ENCODE measurements around the gene MLN. TPM values are rescaled to one million over a fixed set of nuclear protein-coding genes. Genes with fewer than 3 reads are reported as not detected.

MLN gene
- total RNA-seq, 1 experiment from 2014 or later = not detected

DNA sequence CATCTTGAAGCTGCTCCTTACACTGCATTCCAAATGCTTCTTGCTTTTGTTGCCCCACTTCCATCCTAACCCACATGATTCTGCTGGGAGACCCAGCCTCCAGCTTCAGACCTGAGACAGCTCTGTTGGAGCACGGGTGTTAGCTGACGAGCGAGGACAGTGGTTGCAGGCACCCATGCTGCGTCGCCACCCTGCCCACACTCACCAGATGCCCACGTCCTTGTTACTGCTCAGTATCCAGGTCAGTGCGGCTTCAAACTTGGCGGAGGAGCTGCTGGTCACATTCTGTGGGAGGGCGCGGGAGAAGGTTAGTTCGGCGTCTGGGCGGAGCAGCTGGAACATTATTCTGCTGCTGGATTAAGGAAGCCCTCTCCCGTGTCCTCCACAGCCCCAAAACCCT lies 23.9 kb downstream of the MLN start:
- no peak for DNase-seq (ENCODE audit: low spot score)
- in situ Hi-C loops (cut with HindIII; ENCODE audit: low sequenced_read_pairs) = no loop called here

GRCh38 chr6:33779290-33779689 lies 24.5 kb downstream of the MLN start:
- in situ Hi-C loops (cut with HindIII; ENCODE audit: low sequenced_read_pairs) = no loop called here
- no peak for DNase-seq (ENCODE audit: low spot score)

GRCh38 chr6:33778444-33779121 lies 25.2 kb downstream of the MLN start:
- in situ Hi-C loops (cut with HindIII; ENCODE audit: low sequenced_read_pairs) = no loop called here
- no peak for DNase-seq (ENCODE audit: low spot score)

GRCh38 chr6:33777398-33778388 lies 26.1 kb downstream of the MLN start:
- DNase-seq (ENCODE audit: low spot score) = peak; percentile 58
- in situ Hi-C loops (cut with HindIII; ENCODE audit: low sequenced_read_pairs) = no loop called here

- in situ Hi-C loops (cut with HindIII; ENCODE audit: low sequenced_read_pairs) = no loop called here
These were observed 27.0 kb downstream of the MLN start for GRCh38 chr6:33776764-33777163.

GRCh38 chr6:33776186-33776585 lies 27.6 kb downstream of the MLN start:
- in situ Hi-C loops (cut with HindIII; ENCODE audit: low sequenced_read_pairs) = no loop called here
- DNase-seq (ENCODE audit: low spot score) = no peak

More at GRCh38 chr6:33776764-33777163, 27.0 kb downstream of the MLN start:
- DNase-seq (ENCODE audit: low spot score) = no peak

DNA sequence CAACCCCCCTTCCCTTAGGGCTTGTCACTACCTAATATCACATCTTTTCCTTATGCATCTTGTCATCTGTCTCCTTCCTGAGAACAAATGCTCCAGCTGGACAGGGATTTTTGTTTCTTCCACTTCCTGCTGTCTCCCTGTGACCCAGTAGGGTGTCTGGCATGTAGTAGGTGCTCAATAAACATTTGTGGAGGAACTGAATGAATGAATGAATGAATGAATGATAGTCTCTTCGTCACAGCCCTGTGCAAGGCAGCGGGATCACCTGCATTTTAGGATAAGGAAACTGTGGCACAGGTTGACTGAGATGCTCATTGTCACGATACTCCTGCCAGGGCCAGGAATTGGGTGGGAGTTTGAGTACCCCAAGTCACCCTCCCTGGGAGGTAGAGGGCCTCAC lies 29.0 kb downstream of the MLN start:
- DNase-seq (ENCODE audit: low spot score) = no peak
- in situ Hi-C loops (cut with HindIII; ENCODE audit: low sequenced_read_pairs) = no loop called here

DNA sequence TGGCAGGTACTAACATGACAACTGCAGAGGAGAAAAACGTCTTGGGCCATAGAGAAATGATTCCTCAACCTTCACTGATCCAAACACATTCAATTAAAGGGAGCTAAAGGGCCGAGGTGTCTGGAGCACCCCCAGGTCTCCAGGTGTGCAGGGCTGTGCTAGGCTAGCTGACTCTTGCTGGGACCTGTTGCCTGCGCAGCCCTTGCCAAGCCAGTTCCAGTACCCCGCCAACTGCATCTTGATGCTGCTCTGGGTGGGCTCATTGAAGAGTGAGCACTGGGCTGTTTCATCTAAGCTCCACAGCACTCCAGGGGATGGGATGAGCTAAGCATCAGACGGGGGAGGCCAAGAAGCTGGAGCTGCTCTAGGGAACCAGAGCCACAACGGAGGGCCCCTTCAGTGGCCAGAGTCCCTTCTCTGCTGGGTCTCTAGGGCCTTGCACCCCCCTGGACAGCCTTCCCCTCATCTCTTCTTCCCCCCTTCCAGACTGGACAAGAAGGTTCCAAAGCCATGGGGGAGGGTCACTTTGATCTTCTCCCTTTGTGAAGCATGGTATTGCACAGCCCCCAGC lies 30.8 kb downstream of the MLN start:
- in situ Hi-C loops (cut with HindIII; ENCODE audit: low sequenced_read_pairs) = no loop called here
- DNase-seq (ENCODE audit: low spot score) = no peak

GRCh38 chr6:33772082-33772830 lies 31.5 kb downstream of the MLN start:
- in situ Hi-C loops (cut with HindIII; ENCODE audit: low sequenced_read_pairs) = no loop called here
- DNase-seq (ENCODE audit: low spot score) = no peak

DNA sequence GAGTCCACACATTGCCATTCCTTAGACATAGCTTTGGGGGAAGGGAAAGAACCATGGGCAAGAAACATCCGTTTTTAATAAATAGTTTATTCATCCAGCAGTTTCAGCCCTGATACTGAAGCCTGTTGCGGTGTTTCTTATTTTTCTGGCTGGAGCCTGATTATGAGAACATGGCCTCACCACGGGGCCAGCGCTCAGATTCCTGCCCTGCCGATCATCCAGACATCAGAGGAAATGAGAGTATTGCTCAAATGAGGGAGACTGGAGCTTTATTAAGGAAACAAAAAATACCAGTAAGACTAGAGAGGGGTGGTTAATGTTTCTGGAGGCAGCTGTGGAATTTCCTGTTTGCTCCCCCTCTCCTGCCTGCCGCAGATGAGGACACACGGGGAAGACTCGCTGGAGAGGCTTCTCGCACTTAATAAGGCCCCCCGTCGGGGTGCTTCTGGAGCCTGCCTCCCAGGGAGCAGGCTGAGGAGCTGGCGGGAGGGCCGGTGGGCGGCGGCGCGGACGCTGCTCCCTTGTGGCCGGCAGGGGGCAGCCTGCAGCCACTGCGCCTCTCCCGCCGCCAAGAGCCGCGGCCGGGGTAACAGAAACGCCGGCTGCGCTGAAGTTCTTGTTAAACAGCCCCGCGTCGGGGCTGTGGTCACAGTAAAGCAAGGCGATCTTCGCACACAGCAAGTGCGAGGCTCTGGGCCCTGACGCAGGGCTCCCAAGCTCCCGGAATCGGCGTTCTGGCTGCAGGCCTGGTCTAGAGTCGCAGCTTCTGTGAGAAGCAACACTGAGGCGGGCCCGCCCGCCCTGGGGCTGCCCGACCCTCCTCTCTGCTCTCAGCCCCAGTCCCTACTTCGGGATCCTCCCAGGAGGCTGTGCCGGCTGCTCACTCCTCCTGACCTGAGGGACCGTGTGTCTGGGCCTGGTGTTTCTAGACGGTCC lies 32.4 kb downstream of the MLN start:
- in situ Hi-C loops (cut with HindIII; ENCODE audit: low sequenced_read_pairs) = no loop called here
- DNase-seq (ENCODE audit: low spot score) = peak; percentile 76

GRCh38 chr6:33770833-33771145 lies 33.0 kb downstream of the MLN start:
- in situ Hi-C loops (cut with HindIII; ENCODE audit: low sequenced_read_pairs) = no loop called here
- DNase-seq (ENCODE audit: low spot score) = no peak

DNA sequence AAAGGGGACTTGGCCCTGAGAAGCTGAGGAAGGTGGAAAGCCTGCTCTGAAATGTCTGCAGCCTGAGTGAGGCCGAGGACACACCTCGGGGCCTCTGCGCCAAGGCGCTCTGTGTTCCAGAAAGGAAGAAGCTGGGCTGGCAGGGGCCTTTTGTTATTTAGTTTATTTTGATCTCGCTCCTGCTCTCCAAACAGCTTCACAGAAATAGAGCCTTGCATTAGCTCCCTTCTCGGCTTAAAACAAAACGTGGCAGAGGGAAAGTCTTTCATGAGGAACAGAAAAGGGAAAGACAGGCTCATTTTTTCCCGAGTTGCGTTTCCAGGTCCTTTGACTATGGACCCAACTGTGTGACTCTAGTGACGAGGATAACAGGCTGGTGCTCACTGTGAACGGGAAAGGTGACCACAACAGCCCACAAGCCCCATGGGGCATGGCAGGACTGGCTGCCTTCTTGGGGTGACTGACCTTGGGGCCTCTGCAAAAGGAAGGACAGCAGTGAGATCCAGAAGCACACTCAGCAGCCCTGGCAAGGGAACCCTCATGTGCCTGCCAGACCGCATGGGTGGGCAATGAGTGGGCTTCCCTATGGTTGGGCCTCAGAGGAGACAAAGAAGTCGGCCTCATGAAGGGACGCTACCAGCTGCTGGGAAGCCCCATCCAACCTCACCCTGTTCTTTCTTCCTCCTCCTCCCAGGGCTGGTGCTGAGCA lies 33.5 kb downstream of the MLN start:
- in situ Hi-C loops (cut with HindIII; ENCODE audit: low sequenced_read_pairs) = no loop called here
- no peak for DNase-seq (ENCODE audit: low spot score)

DNA sequence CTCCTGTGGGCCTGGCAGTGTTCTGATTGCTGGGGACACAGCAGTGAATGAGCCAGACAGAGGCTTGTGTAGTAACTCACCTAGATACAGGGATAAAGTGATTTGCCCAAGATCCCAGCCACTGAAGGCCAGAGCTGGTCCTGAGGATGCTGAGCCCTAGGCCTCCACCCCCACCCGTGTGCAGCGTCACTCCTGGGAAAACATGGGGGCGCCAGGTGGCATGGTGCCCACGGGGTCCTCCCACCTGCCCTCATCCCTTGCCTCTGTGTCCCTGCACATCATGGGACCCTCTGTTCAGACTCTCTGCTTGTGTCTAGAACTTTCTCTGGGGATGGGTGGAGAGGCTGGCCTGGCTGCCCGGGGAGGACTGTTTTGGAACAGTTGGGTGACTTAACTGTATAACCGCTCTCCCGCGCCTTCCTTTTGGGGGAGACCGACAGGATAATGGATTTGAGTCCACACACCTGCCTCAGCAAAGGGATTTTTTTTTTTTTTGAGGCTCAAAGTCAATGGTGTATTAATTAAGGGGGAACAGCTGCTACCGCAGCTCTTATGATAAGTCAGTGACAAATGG lies 34.5 kb downstream of the MLN start:
- in situ Hi-C loops (cut with HindIII; ENCODE audit: low sequenced_read_pairs) = no loop called here
- DNase-seq (ENCODE audit: low spot score) = no peak

GRCh38 chr6:33768644-33769120 lies 35.1 kb downstream of the MLN start:
- in situ Hi-C loops (cut with HindIII; ENCODE audit: low sequenced_read_pairs) = no loop called here
- peak; percentile 75 for DNase-seq (ENCODE audit: low spot score)

DNA sequence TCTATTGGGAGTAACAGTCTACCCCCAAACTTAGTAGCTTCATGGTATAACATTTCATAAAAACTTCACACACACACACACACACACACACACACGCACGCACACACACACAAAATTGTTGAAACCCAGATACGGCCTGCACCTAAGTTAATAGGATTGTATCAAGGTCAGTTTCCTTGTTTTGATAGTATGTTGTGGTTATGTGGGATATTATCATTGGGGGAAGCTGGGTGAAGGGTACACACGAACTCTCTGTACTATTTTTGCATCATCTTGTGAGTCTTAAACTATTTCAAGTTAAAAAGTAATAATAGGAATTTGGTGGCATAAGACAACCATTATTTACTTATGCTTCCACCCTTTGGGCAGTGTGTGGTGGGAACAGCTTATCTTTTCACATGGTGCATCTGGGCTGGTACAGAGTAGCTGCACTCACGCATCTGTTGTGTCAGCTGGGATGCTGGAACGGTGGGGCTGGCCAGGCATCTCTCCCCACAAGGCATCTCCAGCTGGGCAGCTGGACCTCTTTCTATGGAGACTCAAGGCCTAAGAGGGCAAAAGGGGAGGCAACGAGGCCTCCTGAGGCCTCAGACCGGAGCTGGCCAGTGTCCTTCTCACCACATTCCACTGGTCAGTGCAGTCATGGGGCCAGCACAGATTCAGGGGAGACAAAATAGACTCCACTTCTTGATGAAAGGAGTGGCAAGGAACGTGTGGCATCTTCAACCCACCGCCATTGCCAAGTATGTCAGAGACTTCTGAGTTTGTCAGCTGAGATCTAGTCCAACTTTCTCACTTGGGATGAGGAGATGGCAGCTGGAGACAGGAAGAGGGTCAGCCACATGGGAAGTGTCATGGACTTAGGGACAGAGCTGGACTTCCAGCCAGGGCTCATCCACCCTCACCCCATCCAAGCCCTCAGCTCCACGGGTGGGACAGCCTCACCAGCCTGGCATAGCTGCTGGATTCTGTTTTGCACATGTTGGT lies 36.6 kb downstream of the MLN start:
- DNase-seq (ENCODE audit: low spot score) = no peak
- in situ Hi-C loops (cut with HindIII; ENCODE audit: low sequenced_read_pairs) = no loop called here

- no peak for DNase-seq (ENCODE audit: low spot score)
- in situ Hi-C loops (cut with HindIII; ENCODE audit: low sequenced_read_pairs) = no loop called here
These were observed 38.4 kb downstream of the MLN start for GRCh38 chr6:33765368-33765767.

All from G401 (cell line).